GM12872 (cell line): Measurements from ENCODE around the gene F10.

Experiments used
- CTCF ChIP-seq: IDR thresholded peaks from 3 replicates; pipeline ENCODE4 v1.5.1; 2011; ENCODE audit warnings: low read depth, mild to moderate bottlenecking, low read length, moderate library complexity; ENCODE audit not compliant: insufficient read depth

Gene F10

GRCh38 chr13:113122550-113123225, at the start of gene F10:
TSS of gene F10 (plus strand) at chr13:113122799. CDS start at chr13:113122856, 57 bp downstream.
- TF ChIP-seq CTCF: no peak

GRCh38 chr13:113073942-113074341, 48.7 kb upstream of the F10 start:
- no peak for TF ChIP-seq CTCF

GRCh38 chr13:113074401-113074800, 48.2 kb upstream of the F10 start:
- TF ChIP-seq CTCF: no peak

GRCh38 chr13:113074876-113075275, 47.7 kb upstream of the F10 start:
- no peak for TF ChIP-seq CTCF

GRCh38 chr13:113075711-113076110, 46.9 kb upstream of the F10 start:
- TF ChIP-seq CTCF: no peak

GRCh38 chr13:113076681-113077401, 45.8 kb upstream of the F10 start:
- TF ChIP-seq CTCF: no peak

GRCh38 chr13:113077566-113077952, 45.0 kb upstream of the F10 start:
- TF ChIP-seq CTCF: no peak
